ENCODE measurements around the gene ABCC10.
"Not testable (repeated sequence)": the region's sequence is repeated elsewhere in the genome, so short reads cannot be mapped to it uniquely, and the experiment has no call there.

ABCC10 gene

DNA sequence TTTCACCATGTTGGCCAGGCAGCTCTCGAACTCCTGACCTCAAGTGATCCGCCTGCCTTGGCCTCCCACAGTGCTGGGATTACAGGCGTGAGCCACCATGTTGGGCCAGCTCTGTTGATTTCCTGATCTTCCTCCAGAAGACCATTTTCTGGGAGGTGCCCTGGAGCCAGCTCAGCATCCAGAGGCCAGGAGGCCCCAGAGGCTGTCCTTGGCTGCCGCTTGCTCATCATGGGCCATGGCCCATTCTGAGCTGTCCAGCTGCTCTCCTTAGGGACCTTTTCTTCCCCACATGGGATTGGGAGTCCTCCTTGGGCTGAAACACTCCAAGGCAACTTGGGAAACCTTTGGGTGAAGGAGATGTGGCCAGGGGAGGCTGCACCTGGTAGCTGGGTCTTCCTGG, 67.4 kb downstream of the ABCC10 start:
- intact Hi-C loops (cut with DNase I; ENCODE audit: low total_unique reads), result no loop called here
- H3K27ac ChIP-seq, result no peak overlapping the region
- no peak for DNase-seq
- H3K4me3 ChIP-seq, result no peak overlapping the region
- H3K4me1 ChIP-seq, result peaks cover 0 to 64% (median 39%) of the 10 kb centered on the region in 4 donors
- TF ChIP-seq, protein P1, sequence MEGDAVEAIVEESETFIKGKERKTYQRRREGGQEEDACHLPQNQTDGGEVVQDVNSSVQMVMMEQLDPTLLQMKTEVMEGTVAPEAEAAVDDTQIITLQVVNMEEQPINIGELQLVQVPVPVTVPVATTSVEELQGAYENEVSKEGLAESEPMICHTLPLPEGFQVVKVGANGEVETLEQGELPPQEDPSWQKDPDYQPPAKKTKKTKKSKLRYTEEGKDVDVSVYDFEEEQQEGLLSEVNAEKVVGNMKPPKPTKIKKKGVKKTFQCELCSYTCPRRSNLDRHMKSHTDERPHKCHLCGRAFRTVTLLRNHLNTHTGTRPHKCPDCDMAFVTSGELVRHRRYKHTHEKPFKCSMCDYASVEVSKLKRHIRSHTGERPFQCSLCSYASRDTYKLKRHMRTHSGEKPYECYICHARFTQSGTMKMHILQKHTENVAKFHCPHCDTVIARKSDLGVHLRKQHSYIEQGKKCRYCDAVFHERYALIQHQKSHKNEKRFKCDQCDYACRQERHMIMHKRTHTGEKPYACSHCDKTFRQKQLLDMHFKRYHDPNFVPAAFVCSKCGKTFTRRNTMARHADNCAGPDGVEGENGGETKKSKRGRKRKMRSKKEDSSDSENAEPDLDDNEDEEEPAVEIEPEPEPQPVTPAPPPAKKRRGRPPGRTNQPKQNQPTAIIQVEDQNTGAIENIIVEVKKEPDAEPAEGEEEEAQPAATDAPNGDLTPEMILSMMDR (IDR thresholded peaks at IDR 0.05), result no peak
- H3K36me3 ChIP-seq, result peaks cover 12 to 28% (median 24%) of the 10 kb centered on the region in 3 donors
- H3K9me3 ChIP-seq, result no peaks in the 10 kb centered on the region
- H3K27me3 ChIP-seq, result no peaks in the 10 kb centered on the region

DNA sequence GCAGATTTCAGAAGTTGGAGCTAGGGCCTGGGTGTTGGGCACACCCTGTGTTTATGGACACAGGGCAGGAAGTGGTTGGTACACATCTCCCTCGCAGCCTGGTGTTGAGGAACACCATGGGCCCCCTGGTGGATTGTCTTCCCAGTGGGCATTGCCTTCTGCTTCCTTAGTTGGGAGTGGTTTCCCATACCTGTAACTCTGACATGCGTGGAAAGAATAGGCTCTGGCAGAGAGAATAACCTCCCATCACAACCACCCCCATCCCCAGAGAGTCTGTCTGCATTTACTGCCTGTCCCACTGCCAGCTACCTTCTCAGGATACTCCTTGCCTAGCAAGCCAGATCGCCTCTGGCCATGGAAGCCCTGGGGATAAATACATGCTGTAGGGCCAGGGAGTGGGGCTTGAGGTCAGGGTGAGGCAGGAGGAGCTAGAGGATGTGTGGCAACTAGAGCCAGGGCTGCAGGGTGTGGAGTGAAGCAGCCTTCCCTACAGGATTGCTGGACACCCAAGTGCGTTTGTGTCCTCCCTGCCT, 68.1 kb downstream of the ABCC10 start:
- H3K27ac ChIP-seq, result peak overlapping the region; percentile 42 to 46
- intact Hi-C loops (cut with DNase I; ENCODE audit: low total_unique reads), result no loop called here
- H3K36me3 ChIP-seq, result peaks cover 16 to 31% (median 29%) of the 10 kb centered on the region in 3 donors
- TF ChIP-seq, protein P1 (IDR thresholded peaks at IDR 0.05), result no peak
- H3K27me3 ChIP-seq, result no peaks in the 10 kb centered on the region
- H3K4me1 ChIP-seq, result peaks cover 0 to 66% (median 37%) of the 10 kb centered on the region in 4 donors
- H3K9me3 ChIP-seq, result no peaks in the 10 kb centered on the region
- DNase-seq, result no peak
- no peak overlapping the region for H3K4me3 ChIP-seq

DNA sequence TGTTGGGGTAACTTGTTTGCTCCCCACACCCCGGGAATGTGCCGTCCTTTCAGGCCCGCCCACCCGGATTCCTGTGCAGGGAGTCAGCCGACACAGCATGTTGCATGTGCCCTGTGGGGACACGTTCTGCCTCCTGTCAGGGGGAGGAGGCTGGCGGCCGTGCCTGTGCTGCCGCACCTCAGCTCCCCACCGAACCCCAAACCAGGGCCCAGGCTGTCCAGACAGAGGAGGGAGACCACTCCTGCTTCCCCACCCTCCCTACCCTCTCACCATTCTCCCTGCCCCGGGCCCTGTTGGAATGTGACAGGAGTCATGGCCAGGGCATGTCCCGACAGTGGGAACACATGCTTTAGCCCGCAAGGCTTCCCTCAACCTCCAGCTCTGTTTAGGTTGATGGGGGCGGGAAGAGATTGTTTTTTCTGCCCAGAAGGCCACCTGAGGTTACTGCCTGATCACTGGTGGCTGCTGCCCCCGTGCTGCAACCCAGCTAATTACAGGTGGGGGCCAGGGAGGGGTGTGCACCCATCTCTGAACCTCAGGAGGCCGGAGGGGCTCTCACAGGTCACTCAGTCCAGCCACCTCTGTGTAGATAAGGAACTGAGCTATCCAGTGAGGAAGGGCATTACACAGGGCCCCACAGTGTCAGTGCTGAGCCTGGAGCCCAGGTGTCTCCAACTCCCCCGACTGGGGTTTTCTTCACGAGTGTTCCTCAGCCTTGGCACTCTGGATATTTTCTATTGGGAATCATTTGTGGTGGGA, 69.2 kb downstream of the ABCC10 start:
- Histone ChIP-seq H3K4me3 (no peak overlapping the region), H3K27me3 (no peaks in the 10 kb centered on the region), H3K9me3 (no peaks in the 10 kb centered on the region), H3K36me3 (peaks cover 26 to 42% (median 40%) of the 10 kb centered on the region in 3 donors), H3K4me1 (peaks cover 0 to 66% (median 37%) of the 10 kb centered on the region in 4 donors), H3K27ac (peak overlapping the region; percentile 42 to 46)
- intact Hi-C loops (cut with DNase I; ENCODE audit: low total_unique reads), result no loop called here
- no peak for DNase-seq
- TF ChIP-seq, protein P1 (IDR thresholded peaks at IDR 0.05), result peak; percentile 51 to 53

DNA sequence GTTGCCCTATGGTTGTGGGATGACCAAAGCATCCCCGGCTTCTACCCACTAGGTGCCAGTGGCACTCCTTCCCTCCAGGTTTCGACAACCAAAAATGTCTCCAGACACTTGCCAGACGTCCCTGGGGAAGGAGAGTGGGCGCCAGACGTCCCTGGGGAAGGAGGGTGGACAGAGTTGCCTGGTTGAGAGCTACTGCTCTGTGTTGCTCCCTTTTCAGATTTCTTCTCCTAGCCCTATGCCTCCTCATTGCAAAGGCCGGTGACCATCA, 69.7 kb downstream of the ABCC10 start:
- no peak for DNase-seq
- no peaks in the 10 kb centered on the region for H3K27me3 ChIP-seq
- peak overlapping the region; percentile 8 to 46 for H3K27ac ChIP-seq
- TF ChIP-seq, protein P1 (IDR thresholded peaks at IDR 0.05), result no peak
- peaks cover 0 to 61% (median 32%) of the 10 kb centered on the region in 4 donors for H3K4me1 ChIP-seq
- no peak overlapping the region for H3K4me3 ChIP-seq
- H3K36me3 ChIP-seq, result peaks cover 28 to 47% (median 42%) of the 10 kb centered on the region in 3 donors
- intact Hi-C loops (cut with DNase I; ENCODE audit: low total_unique reads), result no loop called here
- H3K9me3 ChIP-seq, result no peaks in the 10 kb centered on the region

DNA sequence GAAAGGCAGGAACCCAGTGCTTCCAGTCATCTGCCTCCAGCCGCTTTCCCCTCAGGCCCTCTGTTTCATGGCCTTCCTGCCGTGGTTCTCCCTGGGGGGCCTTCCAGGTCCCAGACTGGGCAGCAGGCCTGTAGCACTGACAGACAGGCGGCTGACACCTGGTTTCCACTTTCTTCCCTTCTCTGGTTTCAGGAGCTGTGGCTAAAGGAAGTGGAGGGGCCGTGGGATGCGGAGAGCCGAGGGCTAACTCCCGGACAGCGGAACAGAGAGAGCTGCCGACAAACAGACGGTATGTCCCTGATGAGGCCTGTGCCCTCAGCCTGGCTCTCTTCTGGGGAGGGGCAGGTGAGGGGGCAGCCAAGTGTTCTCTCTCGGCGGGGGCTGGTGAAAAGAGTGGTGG, 70.3 kb downstream of the ABCC10 start:
- Histone ChIP-seq H3K4me1 (peaks cover 0 to 55% (median 26%) of the 10 kb centered on the region in 4 donors), H3K36me3 (peaks cover 34 to 53% (median 49%) of the 10 kb centered on the region in 3 donors), H3K4me3 (no peak overlapping the region), H3K27ac (peak overlapping the region in 1 of 2 donors; percentile 46), H3K9me3 (no peaks in the 10 kb centered on the region), H3K27me3 (no peaks in the 10 kb centered on the region)
- no peak for DNase-seq
- TF ChIP-seq, protein P1 (IDR thresholded peaks at IDR 0.05), result no peak
- intact Hi-C loops (cut with DNase I; ENCODE audit: low total_unique reads), result no loop called here

DNA sequence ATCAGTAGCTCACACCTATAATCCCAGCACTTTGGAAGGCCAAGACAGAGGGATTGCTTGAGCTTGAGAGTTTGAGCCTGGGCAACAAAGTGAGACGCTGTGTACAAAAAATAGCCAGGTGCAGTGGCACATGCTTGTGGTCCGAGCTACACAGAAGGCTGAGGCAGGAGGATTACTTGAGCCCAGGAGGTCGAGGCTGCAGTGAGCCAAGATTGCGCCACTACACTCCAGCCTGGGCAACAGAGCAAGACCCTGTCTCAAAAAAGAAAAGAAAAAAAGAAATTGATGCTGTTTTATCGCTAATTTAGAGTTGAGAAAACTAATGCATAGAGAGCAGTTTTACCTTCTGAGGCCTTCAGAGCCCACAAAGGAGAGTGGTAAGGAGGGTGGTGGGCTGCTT, 71.0 kb downstream of the ABCC10 start:
- H3K27me3 ChIP-seq; DNase-seq; H3K9me3 ChIP-seq; H3K27ac ChIP-seq; intact Hi-C loops (cut with DNase I; ENCODE audit: low total_unique reads); H3K4me3 ChIP-seq: not testable (repeated sequence)
- peaks cover 0 to 49% (median 24%) of the 10 kb centered on the region in 4 donors for H3K4me1 ChIP-seq
- H3K36me3 ChIP-seq, result peaks cover 40 to 59% (median 55%) of the 10 kb centered on the region in 3 donors

Data from tibial artery (tissue), 4 donors.